GM19372 (cell line): ENCODE measurements around the gene COL28A1.
"Not testable (repeated sequence)": the region's sequence is repeated elsewhere in the genome, so short reads cannot be mapped to it uniquely, and the experiment has no call there.

Experiments used
- ATAC-seq: cut with Tn5 transposase; IDR thresholded peaks from one replicate; pipeline ENCODE4 v1.9.1; 2021; ENCODE audit warnings: mild to moderate bottlenecking, low read depth, moderate library complexity; ENCODE audit not compliant: unreplicated experiment

The COL28A1 gene

DNA sequence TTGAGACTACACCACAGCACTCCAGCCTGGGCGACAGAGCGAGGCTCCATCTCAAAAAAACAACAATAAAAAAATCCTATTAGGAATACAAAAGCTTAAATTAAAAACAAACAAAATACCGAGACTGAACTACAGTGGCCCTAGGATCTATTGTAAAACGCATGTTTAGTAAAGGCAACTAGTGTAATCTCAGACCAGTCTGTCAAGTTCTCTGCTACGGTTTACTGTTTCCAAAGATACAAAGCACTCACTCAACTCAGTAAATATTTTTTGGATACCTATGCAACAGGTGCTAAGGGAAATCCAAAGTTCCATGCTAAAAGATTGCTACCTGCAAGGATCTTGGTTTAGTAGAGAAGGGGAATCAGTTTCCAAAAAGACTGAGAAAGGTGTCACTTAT lies 27.6 kb upstream of the COL28A1 start:
- no peak for ATAC-seq

DNA sequence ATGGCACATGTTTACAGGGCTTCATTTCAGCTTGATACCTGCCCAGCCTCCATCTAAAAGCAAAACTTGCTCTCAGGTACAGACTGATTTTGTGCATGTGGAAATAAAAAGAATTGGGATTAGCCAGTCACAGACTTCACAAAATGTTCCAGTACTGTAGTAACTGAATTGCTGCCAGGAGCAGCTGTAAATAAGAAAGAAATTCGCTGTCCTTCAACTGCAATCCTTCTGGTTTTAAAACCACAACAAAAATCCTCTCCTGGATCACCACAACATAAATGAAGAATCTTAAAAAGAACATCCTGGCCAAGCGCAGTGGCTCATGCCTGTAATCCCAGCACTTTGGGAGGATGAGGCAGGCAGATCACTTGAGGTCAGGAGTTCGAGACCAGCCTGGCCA lies 27.1 kb upstream of the COL28A1 start:
- no peak for ATAC-seq

DNA sequence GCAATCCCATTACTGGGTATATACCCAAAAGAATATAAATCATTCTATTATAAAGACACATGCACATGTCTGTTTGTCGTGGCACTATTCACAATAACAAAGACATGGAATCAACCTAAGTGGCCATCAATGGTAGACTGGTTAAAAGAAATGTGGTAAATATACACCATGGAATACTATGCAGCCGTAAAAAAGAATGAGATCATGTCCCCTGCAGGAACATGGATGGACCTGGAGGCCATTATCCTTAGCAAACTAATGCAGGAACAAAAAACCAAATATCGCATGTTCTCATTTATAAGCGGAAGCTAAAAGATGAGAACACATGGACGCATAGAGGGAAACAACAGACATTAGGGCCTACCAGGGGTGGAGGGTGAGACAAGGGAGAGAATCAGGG lies 25.9 kb upstream of the COL28A1 start:
- ATAC-seq: not testable (repeated sequence)

DNA sequence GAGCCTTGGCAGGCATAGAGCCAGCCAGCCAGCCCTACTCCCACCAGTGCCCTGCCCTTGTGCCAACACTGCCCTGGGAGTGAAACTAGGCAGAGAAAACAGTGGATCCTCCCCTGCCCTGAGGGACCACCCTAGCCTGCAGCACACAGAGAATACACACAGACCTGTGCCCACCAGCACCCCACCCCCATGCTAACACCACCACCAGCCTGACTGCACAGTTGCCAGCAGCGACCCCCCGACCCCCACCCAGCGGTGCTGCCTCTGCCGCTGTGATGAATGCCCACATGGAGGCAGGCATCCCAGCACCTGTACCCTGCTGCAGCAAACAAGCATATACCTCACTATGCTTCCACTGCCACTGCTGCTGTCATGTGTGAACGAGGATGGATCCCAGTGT lies 21.6 kb upstream of the COL28A1 start:
- ATAC-seq: no peak

DNA sequence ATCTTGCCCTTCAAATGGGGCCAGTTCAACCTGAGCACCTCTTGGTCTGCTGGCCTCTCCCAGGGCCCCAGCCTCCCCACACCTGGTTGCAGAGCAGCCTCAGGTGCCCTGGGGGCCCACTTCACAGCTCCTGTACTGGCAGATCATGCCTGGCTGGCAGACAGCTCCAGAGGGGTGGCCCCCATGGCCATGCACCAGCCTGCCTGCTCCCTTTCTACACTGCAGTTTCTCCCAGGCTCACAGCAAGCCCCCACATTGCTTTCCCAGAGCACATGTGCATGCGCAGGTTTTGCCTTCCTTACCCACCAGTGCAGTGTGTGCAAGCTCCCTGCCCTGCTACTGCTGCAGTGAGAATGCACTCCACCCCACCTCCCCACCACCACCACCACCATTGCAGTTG lies 21.2 kb upstream of the COL28A1 start:
- no peak for ATAC-seq

DNA sequence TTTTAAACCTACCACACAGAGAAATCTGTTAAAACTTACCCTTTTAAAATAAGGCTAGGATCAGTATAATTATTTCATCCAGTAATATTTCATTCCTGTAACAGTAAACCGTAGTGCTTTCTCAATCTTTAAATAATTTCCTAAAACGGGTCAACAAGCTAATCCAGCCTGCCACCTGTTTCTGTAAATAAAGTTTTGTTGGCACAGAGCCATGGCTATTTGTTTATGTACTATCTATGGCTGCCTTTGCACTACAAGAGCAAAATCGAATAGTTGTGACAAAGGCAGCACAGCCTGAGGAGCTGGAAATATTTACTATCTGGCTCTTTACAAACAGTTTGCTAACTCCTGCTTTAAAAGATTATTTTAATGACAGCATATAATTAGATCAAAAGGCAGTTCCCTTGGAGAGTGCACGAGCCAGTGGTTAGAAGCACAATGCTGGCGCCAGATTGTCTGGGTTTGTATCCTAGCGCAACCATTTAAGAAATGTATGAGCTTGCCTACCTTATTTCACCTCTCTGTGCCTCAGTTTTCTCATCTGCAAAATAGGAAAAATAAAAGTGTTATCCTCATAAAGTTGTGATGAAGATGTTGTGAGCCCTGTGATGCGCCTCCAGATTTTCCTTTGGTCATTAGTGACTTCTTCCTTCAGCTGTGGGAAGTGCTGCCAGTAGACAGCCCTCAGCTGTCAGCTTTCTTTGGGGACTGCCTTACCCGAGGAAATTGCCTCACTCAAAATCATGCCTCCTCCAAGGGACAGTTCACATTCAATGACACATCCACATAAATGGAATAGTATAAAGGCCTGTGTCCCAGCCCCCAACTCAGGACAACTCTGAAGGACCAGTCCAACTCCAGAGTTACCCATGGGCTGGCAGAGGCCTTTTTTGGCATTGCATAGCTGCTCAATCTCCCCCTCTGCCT lies 19.2 kb upstream of the COL28A1 start:
- ATAC-seq: no peak

DNA sequence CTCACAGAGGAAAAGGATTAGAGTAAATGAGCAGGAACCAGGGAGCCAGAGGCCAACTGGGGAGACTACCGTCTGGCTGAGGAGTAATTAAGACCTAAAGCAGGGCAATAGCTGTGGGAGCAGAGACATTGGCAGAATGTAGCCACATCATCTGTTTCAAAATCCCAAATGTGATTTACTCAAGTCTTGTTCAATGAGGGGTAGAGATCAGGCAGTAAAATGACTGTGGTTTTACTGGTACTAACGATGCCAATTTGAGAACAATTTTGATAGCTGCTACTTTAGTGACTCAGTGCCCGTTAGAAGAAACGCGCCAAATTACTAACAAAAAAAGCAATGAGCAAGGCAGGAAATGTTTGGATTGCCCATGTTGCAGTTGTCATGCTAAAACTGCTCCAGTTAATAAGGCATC lies 18.4 kb upstream of the COL28A1 start:
- no peak for ATAC-seq

DNA sequence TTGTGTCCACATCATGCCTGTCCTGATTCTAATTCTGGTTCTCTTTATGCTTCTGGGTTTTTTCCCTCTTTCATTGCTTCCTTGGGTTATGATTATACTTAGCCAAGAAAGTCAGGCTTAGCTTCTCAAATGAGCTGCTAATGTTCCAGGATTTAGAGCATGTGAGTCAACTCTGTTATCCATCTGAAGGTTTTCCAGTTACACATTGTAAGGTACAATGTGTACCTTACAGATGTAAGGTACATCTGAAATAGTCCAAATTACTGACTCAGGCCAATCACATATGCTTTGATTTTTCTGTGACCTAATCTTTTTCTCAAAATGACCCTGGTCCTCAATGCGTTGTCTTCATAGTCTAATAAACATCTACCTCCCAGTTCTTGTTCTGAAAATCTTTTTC lies 17.7 kb upstream of the COL28A1 start:
- ATAC-seq: no peak

DNA sequence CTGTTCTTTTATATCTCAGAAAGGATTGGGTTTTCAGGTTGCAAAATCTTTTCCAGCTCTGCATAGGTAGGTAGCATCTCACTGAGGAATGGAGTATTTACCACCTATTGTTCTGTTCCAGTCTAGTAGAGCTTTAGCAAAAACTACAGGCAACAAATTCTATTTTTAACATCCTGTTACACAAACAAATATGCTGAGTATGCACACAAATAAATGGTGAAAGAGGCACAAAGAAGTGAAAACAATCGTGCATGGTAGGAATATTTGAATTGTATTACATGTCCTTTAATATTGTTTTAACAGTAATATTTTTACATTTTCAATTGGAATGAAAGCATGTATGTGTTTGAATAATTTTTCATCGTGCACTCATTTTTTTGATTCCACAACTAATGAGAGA lies 16.5 kb upstream of the COL28A1 start:
- no peak for ATAC-seq

DNA sequence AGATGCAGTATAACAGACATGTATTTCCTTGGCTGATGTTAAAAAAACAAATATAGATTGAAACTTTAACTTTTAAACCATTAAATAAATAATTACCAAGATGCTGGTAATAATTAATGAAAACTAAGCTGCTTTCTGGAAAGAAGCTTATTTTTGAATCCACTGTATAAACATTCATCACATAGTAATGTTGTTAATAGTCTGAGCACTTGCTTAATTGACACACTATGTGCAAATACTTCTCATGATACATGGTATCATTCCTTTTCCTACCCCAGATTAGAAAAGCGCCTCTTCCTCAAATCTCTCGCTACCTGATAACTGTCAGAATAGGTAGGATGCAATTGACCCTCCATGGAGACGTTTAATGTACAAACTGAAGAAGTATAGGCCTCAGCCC lies 15.0 kb upstream of the COL28A1 start:
- no peak for ATAC-seq

DNA sequence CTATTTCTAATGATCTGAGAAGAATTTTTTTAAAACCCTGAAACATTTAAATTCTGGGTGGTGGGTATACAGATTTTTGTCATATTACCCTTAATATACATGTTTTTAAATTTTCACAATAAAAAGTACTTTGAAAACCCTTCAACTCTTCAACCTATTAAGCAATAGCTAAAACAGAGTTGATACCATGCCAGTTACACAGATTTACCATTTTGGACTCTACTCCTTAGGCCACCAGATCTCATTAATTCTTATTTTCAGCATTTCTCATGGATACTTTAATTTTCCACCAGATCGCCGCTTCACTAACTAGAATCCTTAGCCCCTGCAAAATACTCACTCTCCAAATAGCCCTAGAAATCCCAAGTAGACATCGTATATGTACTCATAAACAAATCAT lies 12.7 kb upstream of the COL28A1 start:
- no peak for ATAC-seq

DNA sequence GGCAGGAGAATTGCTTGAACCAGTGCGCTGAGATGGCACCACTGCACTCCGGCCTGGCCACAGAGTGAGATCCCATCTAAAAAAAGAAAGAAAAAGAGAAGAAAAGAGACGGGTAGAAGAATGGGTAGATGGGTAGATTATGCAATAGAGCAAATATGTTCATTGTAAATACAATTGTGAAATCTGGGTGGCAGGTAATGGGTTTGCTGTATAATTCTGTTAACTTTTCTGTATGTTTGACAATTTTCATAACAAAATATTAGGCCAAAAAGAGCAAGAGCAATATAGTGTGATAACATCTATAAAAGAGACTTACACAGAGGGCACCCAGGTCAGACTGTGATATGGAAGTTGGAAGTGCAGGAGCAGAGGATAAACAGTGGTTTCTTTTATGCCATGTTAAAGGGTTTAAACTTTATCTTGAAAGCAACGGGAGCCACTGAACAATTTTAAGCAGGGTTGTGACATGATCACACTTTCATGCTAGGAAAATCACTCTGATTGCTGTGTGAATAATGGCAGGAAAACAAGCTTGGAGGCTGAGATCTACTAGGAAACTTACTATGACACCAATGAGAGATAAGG lies 6.7 kb upstream of the COL28A1 start:
- ATAC-seq: no peak

DNA sequence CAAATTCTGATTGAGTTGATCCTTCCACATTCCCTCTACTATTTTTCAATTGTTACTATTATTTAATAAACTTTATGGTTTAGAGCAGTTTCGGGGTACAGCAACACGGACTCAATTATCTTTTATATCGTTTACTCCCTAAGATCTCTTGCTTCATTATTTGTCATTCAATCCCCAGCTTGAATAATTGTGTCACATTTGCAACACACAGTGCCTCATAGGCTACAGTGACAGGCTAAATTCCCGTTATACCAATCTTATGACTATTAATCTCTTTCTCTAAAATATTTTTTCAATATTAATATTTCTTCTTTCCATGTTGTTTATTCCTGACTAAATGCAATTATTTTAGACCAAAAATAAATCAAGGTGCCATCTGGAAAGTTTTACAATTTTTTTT lies 4.0 kb upstream of the COL28A1 start:
- ATAC-seq: no peak

DNA sequence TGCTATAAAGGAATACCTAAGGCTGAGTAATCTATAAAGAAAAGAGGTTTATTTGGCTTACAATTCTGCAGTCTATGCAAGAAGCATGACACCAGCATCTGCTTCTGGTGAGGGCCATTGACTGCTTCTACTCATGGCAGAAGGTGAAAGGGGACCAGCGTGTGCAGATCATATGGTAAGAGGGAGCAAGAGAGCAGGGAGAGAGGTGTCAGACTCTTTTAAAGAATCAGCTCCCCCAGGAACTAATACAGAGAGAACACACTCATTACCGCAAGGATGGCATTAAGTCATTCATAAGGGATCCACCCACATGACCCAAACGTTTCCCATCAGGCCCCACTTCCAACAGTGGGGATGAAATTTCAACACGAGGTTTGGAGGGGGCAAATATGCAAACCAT lies 3.5 kb upstream of the COL28A1 start:
- no peak for ATAC-seq

DNA sequence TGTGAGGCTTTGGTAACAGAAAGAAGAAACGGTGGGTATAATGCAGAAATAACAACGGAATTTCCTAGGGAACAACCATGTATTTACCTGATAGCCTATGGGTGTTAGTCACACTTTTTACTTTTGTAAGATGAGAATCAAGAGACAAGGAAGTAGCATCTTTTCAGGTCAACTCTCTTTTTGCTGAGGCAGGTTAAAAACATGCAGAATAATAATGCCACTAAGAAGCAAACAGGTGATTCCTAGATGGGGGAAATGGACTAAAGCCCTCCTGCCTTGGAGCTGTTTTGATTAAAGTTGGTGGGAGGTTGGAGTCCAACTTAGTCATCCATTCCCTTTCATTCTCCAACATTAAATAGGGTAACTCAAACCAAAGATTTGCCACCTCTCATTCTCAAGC lies 2.0 kb upstream of the COL28A1 start:
- ATAC-seq: no peak

DNA sequence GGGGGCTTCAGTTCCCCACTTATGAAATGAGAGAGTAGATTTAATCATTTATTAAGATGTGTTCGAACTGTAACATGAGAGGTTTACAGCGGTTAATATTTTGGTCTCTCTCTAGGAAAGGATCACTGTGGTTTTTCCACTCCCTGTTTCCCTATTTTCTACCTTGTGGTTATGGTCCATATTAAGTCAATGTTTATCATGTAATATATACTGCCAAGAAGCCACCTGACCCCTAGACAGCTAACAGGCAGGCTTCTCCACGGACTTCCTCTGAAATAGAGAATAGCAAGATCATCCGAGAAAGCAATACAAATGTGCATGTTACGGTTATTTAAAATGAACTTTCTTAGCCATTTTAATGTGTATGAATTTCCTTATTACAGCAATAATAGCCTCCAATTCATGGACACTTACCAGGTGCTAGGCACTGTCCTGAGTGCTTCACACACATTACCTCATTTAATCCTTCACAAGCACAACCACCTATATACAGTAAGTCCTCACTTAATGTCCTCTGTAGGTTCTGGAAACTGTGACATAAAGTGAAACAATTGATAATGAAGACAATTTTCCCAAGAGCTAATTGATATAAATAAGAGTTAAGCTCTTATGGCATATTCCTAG lies 835 bp upstream of the COL28A1 start:
- no peak for ATAC-seq

DNA sequence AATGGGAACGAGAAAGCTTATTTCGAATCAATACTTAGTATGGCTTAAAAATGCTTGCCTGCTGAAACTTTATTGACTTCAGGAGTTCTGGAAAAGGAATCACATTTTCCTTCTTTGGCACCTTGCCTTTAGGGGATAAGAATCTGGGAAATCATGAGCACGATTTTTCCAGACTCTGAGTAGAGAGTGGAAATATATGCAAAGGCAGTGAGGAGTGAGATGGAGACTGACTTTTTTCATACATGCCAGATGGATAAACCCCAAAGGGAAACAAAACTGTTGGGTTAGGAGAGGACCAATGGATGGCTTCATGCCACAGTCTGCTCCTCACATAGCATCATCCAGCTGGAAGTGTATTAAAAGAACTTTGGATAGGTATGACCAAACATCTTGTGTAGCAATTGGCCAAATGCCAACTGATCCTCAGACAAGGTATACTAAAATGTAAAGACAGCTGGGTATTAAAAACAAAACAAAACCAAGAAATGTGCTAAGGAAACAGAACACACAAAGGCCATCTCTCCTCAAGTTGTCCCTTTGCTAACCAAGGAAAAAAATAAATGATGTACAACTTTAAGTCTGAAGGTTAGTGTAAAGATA lies 1.7 kb downstream of the COL28A1 start:
- ATAC-seq: no peak

DNA sequence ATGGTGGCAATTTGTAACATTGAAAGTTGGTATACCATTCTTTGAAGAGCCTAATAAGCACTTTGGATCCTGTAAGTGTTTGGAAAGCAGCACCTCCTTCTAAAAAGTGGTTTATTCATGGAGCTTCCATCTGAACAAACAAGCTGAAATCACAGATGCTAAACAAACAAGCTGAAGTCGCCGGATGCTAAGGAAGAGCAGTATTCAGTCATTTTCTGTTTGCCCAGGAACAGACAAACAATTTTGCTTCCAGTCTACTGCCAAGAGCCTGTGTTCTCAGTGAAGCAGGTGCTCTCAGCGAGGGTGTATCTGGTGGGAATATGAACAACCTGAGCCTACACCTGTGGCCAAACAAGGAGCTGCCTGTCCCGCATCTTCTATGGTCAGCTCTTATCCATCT lies 6.3 kb downstream of the COL28A1 start:
- ATAC-seq: no peak

DNA sequence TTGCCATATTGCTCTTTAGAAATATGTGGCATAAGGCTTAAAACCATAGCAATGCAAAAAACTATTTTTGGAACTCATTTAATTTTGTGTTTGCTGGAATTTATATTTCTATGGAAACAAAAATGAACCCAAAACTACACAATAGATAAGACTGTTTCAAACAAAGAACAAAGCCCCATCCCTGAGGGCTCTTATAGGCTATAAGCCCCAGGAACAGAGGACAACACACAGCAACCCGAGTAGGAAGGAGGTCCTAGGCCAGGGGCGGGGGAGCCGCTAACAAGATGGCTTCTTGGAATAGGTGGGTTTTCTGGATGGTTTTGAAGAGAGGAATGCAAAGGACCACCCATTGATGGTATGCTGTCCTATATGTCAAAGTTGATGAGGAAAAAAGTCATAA lies 8.6 kb downstream of the COL28A1 start:
- ATAC-seq: no peak

DNA sequence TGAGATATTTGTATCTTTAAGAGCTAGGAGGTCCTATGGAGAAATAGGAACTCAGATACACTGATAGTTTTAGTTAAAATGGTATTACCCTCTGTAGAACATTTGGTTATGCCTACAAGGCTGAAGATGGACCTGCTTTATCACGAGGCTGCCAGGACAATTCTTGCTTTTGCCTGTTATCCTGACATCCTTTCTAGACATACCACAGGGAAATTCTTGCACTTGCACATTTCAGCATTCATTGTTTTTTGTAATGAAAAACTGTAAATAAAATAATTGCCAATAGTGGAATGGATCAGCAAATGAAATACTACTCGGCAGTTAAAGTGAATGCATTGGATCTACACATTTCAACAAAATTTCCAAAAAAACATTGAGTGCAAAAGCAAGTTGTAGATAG lies 9.7 kb downstream of the COL28A1 start:
- ATAC-seq: no peak

DNA sequence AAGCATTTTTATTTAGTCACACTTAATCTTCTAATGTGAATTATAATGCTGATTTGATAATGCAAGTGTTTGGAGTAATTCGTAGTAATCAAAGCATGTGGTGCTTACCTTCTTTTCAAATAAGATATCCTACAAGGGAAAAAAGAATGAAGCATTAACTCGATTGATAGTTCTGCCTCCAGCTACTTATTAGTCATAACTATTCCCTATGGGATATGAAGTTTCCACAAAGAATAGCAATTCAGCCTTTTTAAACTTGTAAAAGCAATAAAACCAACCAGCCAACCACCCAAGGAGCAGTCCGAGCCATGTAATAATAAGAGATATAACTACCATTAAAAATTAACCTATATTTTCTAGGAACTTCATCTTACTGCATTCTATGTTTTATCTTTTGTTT lies 11.6 kb downstream of the COL28A1 start:
- no peak for ATAC-seq
